Fibroblast of skin of back (primary cell): ENCODE data around the gene CBX3.
A peak's percentile ranks its signal among the peaks of the same experiment; 100 is the strongest.
"Not testable (repeated sequence)": the region's sequence is repeated elsewhere in the genome, so short reads cannot be mapped to it uniquely, and the experiment has no call there.

Experiments used
- DNase-seq: peaks from one replicate; pipeline ENCODE4 v3.0.0-alpha.2; 2013

The CBX3 gene

GRCh38 chr7:26188206-26188956 is 13.2 kb upstream of the CBX3 start:
- no peak for DNase-seq

- DNase-seq: no peak
Measured at GRCh38 chr7:26188957-26189541, 12.5 kb upstream of the CBX3 start.

DNA sequence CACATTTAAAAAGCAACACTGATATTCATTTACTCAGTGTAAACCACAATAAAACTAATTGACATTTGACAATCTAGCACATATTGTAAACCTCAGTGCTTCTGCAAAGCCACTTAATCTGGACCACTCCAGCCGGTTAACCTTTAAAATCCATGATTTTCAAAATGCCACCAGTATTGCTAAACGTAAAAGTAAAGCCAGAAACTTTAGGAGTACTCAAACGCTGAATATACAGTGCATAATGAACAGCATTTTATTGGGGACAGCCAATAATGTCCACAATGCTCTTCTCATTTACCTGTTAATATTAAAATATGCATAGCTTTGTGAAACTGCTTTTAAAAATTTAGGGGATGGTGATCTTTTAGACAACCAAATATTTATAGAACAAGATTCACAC is 11.8 kb upstream of the CBX3 start:
- no peak for DNase-seq

- no peak for DNase-seq
Measured at GRCh38 chr7:26190417-26190869, 11.1 kb upstream of the CBX3 start.

DNA sequence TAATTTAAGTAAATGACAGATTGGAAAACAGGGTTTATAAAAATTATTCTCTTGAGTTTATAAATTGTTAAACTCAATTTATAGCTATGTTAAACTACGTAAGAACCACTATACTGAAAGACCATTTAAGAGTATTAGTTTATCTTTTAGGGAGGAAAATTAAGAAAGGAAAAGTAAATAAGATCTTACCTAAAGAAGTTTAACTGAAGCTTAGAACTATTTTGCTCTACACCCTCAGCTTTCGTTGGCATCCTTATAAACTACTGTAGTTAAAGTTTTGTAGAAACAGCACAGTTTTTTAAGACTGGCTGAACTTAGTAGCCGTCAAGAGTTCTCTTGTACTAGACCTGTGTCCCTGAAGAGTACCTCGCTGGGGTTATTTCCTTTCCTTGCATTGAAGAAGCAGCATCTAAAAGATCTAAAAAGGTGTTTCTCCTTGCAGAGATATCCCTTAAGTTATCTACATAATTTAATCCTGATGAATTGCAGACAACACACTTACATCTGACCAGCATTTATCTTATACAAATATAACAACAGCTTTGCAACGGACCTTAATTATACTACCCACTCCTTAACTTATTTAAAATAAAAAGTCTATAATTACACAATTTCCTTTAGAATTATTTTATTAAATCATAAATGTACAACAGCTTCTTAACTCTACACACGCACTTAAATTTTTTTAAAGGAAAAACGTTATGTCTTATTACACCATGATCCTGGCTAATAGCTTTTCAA is 10.1 kb upstream of the CBX3 start:
- no peak for DNase-seq

DNA sequence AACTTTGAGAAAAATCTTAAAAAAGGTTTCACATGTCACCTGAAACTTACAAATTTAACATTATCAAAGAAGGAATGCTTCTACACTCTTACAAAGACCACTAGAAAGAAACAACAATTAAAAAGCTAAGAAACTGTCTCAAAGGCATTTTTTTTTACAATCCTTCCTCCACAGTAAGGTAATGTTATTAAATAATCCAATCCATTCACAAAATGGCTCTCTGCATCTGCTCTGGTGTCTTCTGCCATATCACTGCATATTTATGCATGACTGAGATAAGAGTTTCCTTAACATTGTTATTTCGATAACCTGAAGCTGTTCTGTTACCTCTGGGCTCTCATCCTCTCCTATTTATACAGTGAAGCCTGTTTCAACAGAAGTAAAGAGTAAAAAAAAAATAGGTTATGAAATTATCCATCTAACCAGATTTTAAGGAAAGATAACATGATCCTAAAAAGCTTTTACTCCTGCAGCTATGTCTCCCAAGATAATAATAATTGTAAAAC is 9.5 kb upstream of the CBX3 start:
- no peak for DNase-seq

DNA sequence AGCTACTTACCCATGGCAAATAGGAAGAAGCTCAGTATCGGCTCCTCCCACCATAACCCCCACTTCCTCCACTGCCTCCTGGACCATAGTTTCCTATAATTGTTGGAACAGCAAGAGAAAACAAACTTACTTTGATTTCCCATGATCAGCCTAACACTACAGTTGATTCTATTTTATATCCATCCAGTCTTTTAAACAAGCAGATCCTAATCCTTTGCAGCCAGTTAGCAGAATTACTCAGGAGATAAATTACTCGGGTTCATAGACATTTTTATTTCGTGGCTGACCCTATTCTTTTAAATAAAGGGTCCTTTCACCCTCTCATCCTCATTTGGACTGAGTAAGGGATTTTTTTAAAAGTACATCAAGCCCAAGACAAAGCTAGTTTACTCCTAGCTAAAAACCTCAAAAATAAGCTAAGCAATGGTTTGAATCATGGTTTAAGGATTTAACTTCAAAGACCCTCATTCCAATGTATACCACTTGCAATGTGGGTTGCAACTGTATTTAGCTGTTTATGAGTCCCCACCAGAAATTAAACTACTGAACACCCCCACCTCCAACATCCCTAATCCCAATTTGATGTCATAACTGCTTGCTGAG is 9.0 kb upstream of the CBX3 start:
- DNase-seq: no peak

DNA sequence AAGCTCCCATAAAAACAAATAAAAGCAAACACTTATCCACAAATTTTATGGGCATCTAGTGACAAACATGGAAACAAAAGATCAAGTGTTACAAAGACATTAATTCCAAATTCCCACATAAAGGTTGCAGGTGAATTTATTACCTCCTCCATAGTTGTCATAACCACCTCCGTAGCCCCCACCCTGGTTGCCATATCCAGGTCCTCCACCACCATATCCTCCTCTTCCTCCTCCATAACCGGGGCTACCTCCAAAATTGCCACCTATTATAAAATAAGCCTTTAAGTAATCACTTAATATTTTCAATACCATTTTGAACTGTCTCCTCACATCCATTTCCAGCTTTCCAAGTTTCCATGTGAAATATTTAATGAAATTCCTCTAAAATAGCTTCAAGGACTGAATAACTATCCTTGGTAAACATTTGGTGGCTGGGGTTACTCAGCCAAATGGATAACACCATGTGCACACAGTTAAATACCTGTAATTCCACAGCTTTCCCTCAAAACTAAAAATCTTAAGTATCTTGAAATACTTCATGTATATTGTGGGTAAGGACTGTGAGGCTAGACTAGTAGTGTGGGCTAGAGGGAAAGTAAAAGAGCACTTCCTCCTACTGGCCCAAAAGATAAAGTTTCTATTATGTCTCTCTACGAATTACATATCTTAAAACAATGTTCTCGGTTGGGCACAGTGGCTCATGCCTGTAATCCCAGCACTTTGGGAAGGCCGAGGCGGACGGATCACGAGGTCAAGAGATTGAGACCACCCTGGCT is 7.9 kb upstream of the CBX3 start:
- no peak for DNase-seq

GRCh38 chr7:26194764-26195163 is 6.8 kb upstream of the CBX3 start:
- not testable (repeated sequence) for DNase-seq

- DNase-seq: no peak
Measured at GRCh38 chr7:26195182-26195581, 6.4 kb upstream of the CBX3 start.

GRCh38 chr7:26195867-26196657 is 5.5 kb upstream of the CBX3 start:
- DNase-seq: no peak

GRCh38 chr7:26197153-26198115 is 4.1 kb upstream of the CBX3 start:
- peak; percentile 30 for DNase-seq

DNA sequence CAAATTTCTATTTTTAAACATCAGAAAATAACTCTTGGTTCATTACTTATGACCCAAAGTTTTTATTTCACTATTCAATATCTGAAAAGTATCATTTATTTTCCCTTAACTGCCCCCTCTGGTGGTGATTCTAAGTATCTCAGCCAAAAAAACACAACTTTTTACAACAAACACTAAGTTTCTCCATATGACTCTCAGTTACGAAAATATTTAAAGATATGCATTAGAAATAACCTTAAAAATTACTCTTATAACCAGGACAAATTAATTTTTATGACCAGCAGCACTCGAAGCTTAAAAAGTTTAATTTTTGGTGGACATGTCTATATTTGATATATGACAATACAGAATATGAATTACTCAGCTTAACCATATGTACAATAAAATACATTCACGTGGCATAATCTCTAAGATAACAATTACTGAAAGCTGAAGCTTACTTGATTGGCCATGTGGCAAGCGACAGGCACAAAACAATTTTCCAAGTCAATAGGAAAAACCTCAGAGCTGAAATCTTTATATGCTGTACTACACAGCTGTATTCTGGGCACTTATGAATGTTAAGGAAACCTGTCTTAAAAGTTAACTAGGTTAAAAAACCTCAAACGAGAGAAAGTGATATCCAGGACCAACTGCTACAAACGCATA is 3.3 kb upstream of the CBX3 start:
- peak; percentile 50 for DNase-seq

DNA sequence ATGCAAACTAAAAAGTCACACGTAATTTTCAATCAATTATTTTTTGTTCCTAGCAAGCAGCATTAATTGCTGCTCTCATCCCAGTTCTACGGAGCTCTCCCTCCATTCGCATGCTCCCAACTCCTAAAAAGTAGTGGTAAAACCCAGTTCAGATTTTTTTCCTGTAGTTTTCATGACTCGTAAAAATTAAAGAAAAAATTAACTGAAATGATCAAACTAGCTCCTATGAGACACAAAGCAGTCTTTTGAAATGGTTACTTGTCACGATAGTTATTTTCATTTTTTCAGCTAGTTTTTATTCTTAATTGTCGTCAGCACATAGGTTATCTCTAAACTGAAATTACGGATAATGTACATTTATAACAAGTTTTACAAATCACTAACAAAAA is 2.8 kb upstream of the CBX3 start:
- DNase-seq: no peak

DNA sequence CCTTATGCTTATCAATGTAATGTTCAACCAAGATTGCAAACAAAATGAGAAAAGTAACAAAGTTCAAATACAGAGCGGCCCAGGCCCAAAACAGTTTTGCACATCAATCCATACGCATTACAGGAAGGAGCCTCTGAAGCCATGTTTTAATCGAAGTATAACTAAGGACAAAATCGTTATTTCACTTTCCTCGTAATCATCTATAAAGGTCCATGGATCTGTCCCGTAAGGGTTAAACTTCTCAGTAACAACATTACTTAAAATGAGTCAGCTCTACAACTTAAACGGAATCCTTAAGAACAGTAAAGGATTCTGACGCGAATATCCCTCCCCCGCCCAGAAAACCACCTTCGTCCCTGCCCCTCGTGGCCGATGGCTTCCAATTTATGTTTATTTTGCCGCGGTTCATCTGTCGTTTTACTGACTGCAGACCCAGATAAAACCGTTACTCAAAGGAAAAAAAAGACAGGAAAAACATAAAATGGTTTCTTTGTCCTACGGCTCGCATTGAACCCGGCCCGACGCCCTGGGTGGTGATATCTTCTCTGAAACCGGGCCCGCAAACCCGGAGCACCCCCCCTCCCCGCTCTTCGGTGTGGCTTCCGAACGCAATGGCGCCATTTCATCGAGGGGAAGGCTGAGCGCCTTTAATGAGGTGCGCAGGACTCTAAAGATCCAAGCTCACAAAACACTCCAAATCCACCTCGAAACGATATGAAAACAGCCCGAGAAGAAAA is 2.1 kb upstream of the CBX3 start:
- peak; percentile 53 for DNase-seq

GRCh38 chr7:26200038-26200443 is 1.5 kb upstream of the CBX3 start:
- peak; percentile 53 for DNase-seq

GRCh38 chr7:26200444-26201246 is 900 bp upstream of the CBX3 start, which contains the start of gene HNRNPA2B1:
TSS of gene HNRNPA2B1 (minus strand) at chr7:26200746. CDS start at chr7:26200577, 169 bp downstream.
- DNase-seq: peak; percentile 96
